Right ventricle myocardium inferior (tissue), 1 donor: Measurements from ENCODE around the gene TEK. TPM values are rescaled to one million over a fixed set of nuclear protein-coding genes. Genes with fewer than 3 reads are reported as not detected.

Source experiments
- ATAC-seq: fragments of 200-7000 bp; cut with Tn5 transposase; one replicate; pipeline ENCODE4 v1.9.1; 2020; ENCODE audit warnings: mild to moderate bottlenecking, moderate library complexity
- DNase-seq: peaks from one replicate; pipeline ENCODE4 v3.0.0; 2021; ENCODE audit errors: missing footprints
- intact Hi-C: fragments of 100-400 bp; cut with DNase I; formaldehyde crosslinking; loops from one replicate; pipeline ENCODE4 v1.11.0; 2022
- total RNA-seq: library from RNA; stranded (reverse); fragmentation: NEBNext Ultra II Directional; extraction: Animal tissue kit (Norgen Biotek cat#: 25700); gene quantifications from one replicate; pipeline ENCODE4 v1.2.1, GENCODE V29; 2021
- donor health status: DM: no; HTN: yes; CAD: no; lungs with severe emphysema.

TEK gene
- total RNA-seq, 1 donor from 2014 or later = 21.1 TPM

DNA sequence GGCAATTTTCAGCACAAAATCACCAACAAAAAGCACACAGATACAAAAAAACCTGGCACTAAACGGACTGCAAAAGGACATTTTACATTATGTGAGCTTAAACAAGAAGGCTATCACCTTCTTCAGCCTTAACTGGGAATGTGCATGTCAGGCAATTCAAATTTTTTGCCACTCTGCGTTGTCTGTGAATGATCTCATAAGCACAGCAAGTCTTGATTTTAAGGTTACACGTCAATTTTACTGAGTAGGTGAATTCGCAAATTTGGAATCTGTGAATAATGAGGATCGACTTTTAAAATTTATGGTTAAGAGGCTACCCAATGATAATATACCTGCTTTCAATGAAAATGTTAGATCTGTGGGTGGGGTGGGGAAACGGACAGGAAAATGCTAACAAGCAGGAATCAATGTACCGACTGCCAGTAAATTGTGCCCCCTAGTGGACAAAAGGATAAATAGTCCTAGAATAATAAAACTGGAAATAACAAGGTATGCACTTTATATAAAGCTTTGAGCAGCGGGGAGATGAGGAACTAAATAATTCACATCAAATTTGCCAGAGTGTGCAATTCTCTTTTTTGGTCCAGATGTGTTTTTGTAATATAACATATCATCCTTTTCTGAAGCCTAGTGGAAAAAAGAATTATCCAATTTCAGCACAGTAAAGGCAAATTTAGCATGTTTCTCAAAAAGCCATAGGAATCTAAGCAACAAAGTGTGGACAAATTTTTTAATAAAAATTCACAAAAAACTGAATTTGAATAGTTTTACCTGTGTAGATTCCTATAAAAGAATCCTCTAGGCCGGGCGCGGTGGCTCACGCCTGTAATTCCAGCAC, 167.4 kb downstream of the TEK start:
- ATAC-seq (no peak), DNase-seq (no peak)
- intact Hi-C loops = loop anchor here (2.0 kb wide), 1 partner anchor 242 kb away; no protein-coding TSS in a partner anchor

GRCh38 chr9:27278374-27278773, 169.3 kb downstream of the TEK start:
- DNase-seq = no peak
- intact Hi-C loops = no loop called here
- no peak for ATAC-seq

DNA sequence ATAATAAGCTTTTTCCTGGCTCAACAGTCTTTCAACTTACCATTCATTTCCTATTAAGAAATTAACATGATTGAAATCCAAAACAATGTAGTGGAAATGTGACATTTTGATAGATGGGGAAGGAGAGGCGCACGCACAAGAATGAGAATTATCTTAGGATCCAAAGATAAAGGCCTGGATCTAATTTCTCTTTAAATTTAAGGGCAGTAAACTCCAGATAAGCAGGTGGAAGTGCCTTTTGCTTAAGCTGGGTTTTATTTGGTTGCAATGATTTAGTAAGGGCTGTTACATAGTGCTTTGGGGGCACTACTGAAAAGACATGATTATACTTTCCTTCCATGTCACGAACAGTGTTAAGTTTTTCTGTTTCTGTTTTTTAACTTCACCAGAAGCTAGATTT, 170.6 kb downstream of the TEK start:
- DNase-seq = no peak
- intact Hi-C loops = no loop called here
- ATAC-seq = no peak

Other genes starting within 250 kb of the TEK start
- gene CAAP1, start 216.4 kb upstream of the TEK start, total RNA-seq = 7.3 TPM
- 30.3 TPM for gene PLAA, start 162.0 kb upstream of the TEK start, total RNA-seq
- gene IFT74, start 152.8 kb upstream of the TEK start, total RNA-seq = 12.2 TPM
- not detected for gene LRRC19, start 103.6 kb upstream of the TEK start, total RNA-seq
- not detected for gene EQTN, start 187.9 kb downstream of the TEK start, total RNA-seq